Measurements from ENCODE around the gene MYCBP. TPM values are rescaled to one million over a fixed set of nuclear protein-coding genes. Genes with fewer than 3 reads are reported as not detected.

Gene MYCBP
- total RNA-seq, 1 experiment from 2014 or later: 31.6 TPM

- BruUV-seq (replicated peaks): no TSS peak
Measured at GRCh38 chr1:38872401-38873026, 634 bp downstream of the MYCBP start.

DNA sequence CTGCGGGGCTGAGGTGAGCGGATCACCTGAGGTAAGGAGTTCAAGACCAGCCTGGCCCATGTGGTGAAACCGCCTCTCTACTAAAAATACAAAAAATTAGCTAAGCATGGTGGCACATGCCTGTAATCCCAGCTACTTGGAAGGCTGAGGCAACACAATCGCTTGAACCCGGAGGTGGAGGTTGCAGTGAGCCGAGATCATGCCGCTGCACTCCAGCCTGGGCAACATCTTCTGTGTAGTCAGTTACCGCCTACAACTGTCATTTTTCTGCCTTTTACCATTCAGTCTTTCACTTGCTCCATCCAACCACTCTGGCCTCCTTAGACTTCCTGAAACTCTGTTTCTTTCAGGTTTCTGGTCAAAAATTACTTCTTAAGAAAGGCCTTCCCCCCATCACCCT lies 2.2 kb downstream of the MYCBP start:
- Histone ChIP-seq H3K9me3 (ENCODE audit: low read depth, low read length, poor library complexity, severe bottlenecking) (no peaks in the 10 kb centered on the region), H3K4me1 (ENCODE audit: insufficient read depth, low read length, poor library complexity, severe bottlenecking) (peaks cover 4% of the 10 kb centered on the region), H3K27me3 (replicated peaks; ENCODE audit: insufficient read depth, low read depth, low read length, poor library complexity) (no peaks in the 10 kb centered on the region), H3K4me3 (ENCODE audit: low read depth, low read length, poor library complexity, severe bottlenecking) (no peak overlapping the region), H3K36me3 (ENCODE audit: insufficient read depth, low read length, poor library complexity, severe bottlenecking) (peaks cover 5% of the 10 kb centered on the region), H3K27ac (ENCODE audit: low read depth, low read length, poor library complexity, severe bottlenecking) (no peak overlapping the region)
- ChIA-PET CTCF (interaction anchor here (0.7 kb wide), 1 partner anchor 15 kb away, joined by 3 read pairs; no protein-coding TSS in a partner anchor), POLR2A (ENCODE audit: low non-redundant PET) (interaction anchor here (0.7 kb wide), 1 partner anchor 1214 kb away, joined by 13 read pairs; no protein-coding TSS in a partner anchor)
- intact Hi-C loops (cut with micrococcal nuclease; ENCODE audit: unreplicated experiment): loop anchor here (5.0 kb wide), 1 partner anchor 121 kb away; the partner anchor contains the start of gene AKIRIN1
- no TSS peak for BruUV-seq (replicated peaks)
- no peak for DNase-seq (ENCODE audit: low spot score)
- TF ChIP-seq, protein P1, sequence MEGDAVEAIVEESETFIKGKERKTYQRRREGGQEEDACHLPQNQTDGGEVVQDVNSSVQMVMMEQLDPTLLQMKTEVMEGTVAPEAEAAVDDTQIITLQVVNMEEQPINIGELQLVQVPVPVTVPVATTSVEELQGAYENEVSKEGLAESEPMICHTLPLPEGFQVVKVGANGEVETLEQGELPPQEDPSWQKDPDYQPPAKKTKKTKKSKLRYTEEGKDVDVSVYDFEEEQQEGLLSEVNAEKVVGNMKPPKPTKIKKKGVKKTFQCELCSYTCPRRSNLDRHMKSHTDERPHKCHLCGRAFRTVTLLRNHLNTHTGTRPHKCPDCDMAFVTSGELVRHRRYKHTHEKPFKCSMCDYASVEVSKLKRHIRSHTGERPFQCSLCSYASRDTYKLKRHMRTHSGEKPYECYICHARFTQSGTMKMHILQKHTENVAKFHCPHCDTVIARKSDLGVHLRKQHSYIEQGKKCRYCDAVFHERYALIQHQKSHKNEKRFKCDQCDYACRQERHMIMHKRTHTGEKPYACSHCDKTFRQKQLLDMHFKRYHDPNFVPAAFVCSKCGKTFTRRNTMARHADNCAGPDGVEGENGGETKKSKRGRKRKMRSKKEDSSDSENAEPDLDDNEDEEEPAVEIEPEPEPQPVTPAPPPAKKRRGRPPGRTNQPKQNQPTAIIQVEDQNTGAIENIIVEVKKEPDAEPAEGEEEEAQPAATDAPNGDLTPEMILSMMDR (conservative IDR thresholded peaks at IDR 0.05; ENCODE audit: low read depth, low read length): no peak
- no peak for TF ChIP-seq EZH2 (IDR thresholded peaks at IDR 0.05; ENCODE audit: borderline replicate concordance, low read depth, low read length, poor library complexity, severe bottlenecking)

More at GRCh38 chr1:38872401-38873026, 634 bp downstream of the MYCBP start:
- Histone ChIP-seq H3K9me3 (ENCODE audit: low read depth, low read length, poor library complexity, severe bottlenecking) (no peaks in the 10 kb centered on the region), H3K36me3 (ENCODE audit: insufficient read depth, low read length, poor library complexity, severe bottlenecking) (no peaks in the 10 kb centered on the region), H3K4me1 (ENCODE audit: insufficient read depth, low read length, poor library complexity, severe bottlenecking) (peaks cover 4% of the 10 kb centered on the region), H3K27me3 (replicated peaks; ENCODE audit: insufficient read depth, low read depth, low read length, poor library complexity) (no peaks in the 10 kb centered on the region), H3K4me3 (ENCODE audit: low read depth, low read length, poor library complexity, severe bottlenecking) (peak overlapping the region; percentile 83), H3K27ac (ENCODE audit: low read depth, low read length, poor library complexity, severe bottlenecking) (peak overlapping the region; percentile 61)
- ChIA-PET CTCF (no interaction called here), POLR2A (ENCODE audit: low non-redundant PET) (interaction anchor here (0.7 kb wide), 1 partner anchor 801 kb away, joined by 3 read pairs; no protein-coding TSS in a partner anchor)
- TF ChIP-seq EZH2 (IDR thresholded peaks at IDR 0.05; ENCODE audit: borderline replicate concordance, low read depth, low read length, poor library complexity, severe bottlenecking): no peak
- TF ChIP-seq, protein P1 (conservative IDR thresholded peaks at IDR 0.05; ENCODE audit: low read depth, low read length): no peak
- DNase-seq (ENCODE audit: low spot score): peak; percentile 15
- intact Hi-C loops (cut with micrococcal nuclease; ENCODE audit: unreplicated experiment): loop anchor here (5.0 kb wide), 1 partner anchor 120 kb away; the partner anchor contains the start of gene AKIRIN1

DNA sequence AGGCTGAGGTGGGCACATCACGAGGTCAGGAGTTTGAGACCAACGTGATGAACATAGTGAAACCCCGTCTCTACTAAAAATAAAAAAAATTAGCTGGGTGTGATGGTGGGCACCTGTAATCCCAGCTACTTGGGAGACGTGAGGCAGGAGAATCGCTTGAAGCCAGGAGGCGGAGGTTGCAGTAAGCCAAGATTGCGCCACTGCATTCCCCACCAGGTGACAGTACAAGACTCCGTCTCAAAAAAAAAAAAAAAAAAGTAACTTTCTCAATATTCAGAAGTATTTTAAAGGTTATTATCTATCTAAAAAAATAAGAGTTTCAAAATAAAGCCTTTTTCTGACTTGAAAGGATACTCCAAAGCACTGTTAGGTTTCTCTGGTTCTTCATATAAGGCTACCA lies 5.9 kb downstream of the MYCBP start:
- CTCF ChIA-PET: no interaction called here
- no peak for DNase-seq (ENCODE audit: low spot score)
- H3K9me3 ChIP-seq (ENCODE audit: low read depth, low read length, poor library complexity, severe bottlenecking): no peaks in the 10 kb centered on the region
- no peak overlapping the region for H3K4me3 ChIP-seq (ENCODE audit: low read depth, low read length, poor library complexity, severe bottlenecking)
- POLR2A ChIA-PET (ENCODE audit: low non-redundant PET): interaction anchor here (0.6 kb wide), 2 partner anchors 17 to 835 kb away, joined by 4 to 5 read pairs; no protein-coding TSS in a partner anchor
- no TSS peak for BruUV-seq (replicated peaks)
- intact Hi-C loops (cut with micrococcal nuclease; ENCODE audit: unreplicated experiment): no loop called here
- H3K36me3 ChIP-seq (ENCODE audit: insufficient read depth, low read length, poor library complexity, severe bottlenecking): peaks cover 9% of the 10 kb centered on the region
- H3K27ac ChIP-seq (ENCODE audit: low read depth, low read length, poor library complexity, severe bottlenecking): no peak overlapping the region
- H3K27me3 ChIP-seq (replicated peaks; ENCODE audit: insufficient read depth, low read depth, low read length, poor library complexity): no peaks in the 10 kb centered on the region
- H3K4me1 ChIP-seq (ENCODE audit: insufficient read depth, low read length, poor library complexity, severe bottlenecking): no peaks in the 10 kb centered on the region
- TF ChIP-seq, protein P1 (conservative IDR thresholded peaks at IDR 0.05; ENCODE audit: low read depth, low read length): no peak
- no peak for TF ChIP-seq EZH2 (IDR thresholded peaks at IDR 0.05; ENCODE audit: borderline replicate concordance, low read depth, low read length, poor library complexity, severe bottlenecking)
